NCI-H1436 treated with DMSO at 0.1 percent for 48 hours (cell line): ENCODE results near the gene ZSCAN10.
"Not testable (repeated sequence)": the region's sequence is repeated elsewhere in the genome, so short reads cannot be mapped to it uniquely, and the experiment has no call there.

Source experiments
- DNase-seq: peaks from one replicate; lab custom pipeline; 2025; lab: John Stamatoyannopoulos, UW

ZSCAN10 gene

DNA sequence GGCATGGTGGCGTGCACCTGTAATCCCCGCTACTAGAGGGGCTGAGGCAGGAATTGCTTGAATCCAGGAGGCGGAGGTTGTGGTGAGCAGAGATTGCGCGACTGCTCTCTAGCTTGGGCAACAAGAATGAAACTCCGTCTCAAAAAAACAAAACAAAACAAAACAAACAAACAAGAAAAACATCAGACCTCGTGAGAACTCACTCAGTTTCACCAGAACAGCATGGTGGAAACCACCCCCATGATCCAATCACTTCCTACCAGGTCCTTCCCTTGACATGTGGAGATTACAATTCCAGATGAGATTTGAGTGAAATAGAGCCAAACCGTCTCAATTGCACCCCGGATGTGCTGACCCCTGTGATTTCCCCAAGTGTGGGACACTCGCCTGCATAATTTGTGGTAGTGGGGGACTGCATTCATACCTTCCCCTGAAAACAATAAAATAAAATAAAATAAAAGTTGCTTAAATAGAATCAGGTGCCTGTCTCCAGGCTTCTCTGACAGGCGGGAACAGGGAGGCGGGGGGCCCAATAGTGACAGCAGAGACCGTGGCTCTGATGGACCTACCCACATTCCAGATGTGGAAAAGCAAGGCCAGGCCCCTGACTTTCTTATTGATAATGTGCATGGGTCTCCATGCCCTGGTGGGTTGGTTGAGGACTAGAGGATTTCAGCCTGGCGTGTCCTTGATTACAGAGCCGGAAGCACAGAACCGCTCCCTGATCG is 13.1 kb downstream of the ZSCAN10 start:
- DNase-seq = no peak

DNA sequence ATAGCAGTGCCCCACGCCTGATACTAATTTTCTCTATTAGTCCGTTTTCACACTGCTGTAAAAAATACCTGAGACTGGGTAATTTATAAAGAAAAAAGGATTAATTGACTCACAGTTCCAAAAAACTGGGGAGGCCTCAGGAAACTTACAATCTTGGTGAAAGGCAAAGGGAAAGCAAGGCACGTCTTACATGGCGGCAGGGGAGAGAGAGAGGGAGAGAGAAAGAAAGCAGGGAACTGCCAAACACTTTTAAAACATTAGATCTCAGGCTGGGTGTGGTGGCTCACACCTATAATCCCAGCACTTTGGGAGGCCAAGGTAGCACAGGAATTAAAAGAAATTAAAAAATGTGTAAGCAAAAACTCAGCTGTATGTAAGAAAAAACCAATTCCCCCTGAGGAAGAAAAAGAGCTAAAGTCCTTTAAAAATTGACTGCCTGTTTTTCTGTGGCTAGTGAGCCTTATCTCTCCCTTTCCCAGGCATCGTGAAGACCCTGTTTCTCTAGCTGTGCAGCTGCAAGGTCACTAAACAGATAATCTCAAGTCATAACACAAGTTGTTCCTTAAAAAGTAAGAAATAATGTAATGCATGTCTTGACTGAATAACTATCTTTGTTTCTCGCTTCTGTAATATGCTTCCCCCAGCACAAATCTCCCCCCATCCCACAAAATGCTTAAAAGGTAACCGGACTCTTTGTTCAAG is 14.0 kb downstream of the ZSCAN10 start:
- DNase-seq = no peak

DNA sequence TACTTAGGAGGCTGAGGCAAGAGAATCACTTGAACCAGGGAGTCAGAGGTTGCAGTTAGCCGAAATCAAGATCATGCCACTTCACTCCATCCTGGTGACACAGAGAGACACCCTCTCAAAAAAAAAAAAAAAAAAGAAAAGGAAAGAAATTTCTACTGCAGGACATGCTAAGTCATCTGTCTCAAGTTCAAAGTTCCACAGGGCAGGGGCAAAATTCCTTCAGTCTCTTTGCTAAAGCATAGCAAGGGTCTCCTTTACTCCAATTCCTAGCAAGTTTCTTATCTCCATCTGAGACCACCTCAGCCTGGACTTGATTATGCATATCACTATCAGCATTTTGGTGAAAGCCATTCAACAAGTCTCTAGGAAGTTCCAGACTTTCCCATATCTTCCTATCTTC is 14.6 kb downstream of the ZSCAN10 start:
- no peak for DNase-seq

DNA sequence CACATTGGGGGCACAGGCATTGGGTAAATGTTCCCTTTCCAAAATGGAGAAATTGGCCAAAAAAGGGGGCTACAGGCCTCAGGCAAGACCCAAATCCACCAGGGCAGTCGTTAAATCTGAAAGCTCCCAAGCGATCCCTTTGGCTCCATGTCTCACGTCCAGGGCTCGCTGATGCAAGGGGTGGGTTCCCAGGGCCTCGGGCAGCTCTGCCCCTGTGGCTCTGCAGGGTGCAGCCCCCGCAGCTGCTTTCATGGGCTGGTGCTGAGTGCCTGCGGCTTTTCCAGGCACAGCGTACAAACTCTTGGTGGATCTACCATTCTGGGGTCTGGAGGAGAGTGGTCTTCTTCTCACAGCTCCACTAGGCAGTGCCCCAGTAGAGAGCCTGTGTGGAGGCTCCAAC is 15.7 kb downstream of the ZSCAN10 start:
- DNase-seq = not testable (repeated sequence)

DNA sequence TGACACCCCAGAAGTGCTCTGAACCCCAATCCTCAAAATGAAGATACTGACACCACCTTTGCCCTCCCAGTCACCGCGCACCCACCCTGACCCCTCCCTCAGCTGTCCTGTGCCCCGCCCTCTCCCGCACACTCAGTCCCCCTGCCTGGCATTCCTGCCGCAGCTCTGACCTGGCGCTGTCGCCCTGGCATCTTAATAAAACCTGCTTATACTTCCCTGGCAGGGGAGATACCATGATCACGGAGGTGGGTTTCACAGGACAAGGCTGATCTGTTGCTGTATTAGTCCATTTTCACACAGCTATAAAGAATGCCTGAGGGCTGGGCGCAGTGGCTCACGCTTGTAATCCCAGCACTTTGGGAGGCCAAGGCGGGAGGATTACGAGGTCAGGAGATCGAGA is 17.1 kb downstream of the ZSCAN10 start:
- not testable (repeated sequence) for DNase-seq

DNA sequence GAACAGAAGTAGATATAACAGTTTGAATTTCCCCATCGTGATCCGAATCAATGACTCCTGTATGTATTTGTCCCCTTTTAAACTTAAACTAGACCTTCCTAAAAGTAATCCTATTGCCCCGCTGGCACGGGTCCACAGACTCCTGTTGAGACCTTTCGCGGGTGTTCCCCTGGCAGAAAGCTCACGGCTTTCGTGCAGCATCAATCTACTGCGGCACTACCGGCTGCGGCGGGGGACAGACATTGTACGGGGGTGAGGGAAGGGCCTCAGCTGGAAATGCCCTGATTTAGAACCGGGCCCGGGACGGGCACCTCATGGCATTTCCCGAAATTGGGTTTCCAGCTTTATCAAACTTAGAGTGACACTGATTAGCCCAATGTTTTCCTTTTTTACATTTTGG is 19.1 kb downstream of the ZSCAN10 start:
- no peak for DNase-seq

DNA sequence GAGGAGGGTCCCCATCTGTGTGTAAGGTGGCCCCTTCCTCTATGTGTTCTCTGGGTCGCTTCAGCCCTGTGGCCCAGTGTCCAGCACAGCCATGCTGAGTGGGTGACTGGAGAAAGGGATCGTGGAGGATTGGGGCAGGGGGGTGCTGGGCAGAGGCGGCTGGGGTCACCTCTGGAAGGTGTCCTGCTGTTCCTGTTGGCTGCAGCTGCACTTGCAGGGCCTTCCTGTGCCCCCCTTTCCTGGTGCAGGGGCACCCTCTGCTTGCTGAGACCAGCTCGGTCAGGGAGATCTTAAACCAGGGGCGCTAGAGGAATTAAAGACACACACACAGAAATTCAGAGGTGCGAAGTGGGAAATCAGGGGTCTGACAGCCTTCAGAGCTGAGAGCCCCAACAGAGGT is 22.5 kb downstream of the ZSCAN10 start:
- DNase-seq = no peak

DNA sequence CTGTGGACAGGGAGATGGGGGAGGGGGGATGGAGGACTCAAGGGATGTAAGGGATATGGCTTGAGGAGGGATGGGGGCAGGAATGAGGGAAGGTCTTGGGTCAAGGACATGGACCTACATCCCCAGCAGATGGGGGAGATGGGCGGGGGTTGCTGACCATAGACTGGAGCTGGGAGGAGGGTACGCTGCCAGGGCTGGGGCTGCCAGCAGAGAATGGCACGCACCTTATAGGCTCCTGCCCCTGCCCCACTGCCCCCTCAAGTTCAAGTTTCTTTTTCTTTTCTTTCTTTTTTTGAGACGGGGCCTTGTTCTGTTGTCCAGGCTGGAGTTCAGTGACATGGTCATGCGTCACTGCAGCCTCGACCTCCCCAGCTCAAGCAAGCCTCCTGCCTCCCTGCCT is 23.1 kb downstream of the ZSCAN10 start:
- not testable (repeated sequence) for DNase-seq

DNA sequence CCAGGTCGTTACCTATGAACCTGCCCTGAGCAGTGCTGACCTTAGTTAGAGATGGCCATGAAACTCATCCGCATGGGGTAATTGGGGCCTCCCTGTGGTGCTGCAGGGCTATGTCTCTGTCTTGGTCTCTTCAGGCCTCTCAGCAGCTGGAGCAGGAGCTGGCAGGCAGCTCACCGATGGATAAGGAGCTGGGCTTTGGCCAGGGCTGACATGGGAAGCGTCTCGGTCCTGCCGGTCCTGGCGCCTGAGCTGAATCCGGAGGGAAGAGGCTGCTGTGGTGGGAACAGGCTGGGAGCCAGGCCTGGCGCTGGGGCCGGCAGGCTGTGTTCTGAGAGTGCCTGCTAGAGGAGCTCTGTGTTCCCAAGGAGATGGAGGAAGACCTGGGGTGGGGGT is 23.6 kb downstream of the ZSCAN10 start:
- DNase-seq = no peak

DNA sequence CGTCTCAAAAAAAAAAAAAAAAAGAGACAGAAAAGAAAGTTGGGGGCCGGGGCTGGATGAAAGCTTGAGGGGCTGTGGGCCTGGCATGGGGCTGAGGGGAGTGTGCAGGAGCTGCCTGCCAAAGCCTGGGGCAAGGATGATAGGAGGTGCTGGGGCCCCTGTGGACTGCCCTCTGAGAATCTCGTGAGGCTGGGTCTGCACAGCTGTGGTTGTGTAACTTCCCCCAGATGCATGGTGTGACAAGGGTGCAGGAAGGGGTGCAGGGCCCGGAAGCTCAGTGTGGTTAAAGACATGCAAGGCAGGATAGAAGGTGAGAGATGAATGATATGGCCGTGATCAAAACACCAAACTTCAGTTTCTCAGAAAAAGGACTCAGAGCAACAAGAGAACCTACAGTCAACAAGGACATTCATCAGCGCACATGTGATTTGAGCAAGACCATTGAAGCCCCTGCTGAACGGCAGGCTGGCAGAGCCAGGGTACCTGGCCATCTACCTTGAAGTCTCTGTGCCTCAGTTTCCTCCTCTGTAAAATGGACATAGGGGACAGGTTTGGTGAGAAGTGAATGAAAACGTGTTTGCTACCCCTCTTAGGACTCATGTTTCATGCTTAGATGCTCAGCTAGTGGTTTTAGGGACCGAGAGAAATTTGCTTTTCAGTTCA is 24.1 kb downstream of the ZSCAN10 start:
- no peak for DNase-seq

DNA sequence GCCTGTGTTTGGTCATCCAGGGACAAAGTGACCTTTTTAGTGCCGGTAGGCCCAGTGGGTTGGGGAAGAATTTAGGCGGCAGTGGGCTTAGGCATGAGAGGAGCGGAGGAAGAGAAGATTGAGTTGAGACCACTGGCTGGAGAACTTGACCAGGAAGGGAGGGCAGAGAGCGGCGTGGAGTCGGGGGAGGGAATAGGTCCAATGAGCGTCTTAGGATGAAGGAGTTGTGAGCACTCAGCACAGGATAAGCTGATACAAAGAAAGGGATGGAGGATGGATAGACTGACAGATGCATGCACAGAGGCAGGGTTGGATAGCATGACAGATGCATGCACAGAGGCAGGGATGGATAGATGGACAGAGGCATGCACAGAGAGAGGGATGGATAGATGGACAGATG is 25.6 kb downstream of the ZSCAN10 start:
- DNase-seq = no peak

DNA sequence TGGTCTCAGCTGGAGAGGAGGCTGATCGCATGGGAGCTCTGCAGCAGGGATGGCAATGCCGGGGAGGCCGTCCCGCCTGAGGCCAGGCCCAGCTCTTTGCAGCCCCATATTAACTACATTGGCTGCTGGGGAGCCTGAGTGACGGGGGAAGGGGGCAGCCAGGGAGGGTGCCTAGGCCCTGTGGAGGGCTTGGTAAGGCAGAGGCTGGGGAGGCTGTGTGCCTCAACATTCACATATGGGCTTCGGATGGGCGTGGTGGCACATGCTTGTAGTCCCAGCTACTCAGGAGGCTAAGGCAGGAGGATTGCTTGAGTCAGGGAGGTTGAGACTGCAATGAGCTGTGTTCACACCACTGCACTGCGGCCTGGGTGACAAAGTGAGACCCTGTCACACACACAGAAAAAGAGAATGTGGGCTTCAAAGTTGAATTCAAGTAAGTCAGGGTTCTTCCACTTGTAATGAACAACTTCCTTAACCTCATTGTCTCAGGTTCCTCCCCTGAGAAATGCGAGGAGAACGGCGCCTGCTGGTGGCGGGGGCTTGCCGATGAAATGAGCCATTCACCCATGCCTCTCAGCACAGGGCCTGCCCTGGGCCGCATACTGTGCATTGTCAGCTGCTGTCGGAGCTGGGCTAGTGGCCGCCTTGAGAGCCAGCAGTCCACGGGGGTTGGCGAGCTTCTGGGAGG is 26.4 kb downstream of the ZSCAN10 start:
- not testable (repeated sequence) for DNase-seq

DNA sequence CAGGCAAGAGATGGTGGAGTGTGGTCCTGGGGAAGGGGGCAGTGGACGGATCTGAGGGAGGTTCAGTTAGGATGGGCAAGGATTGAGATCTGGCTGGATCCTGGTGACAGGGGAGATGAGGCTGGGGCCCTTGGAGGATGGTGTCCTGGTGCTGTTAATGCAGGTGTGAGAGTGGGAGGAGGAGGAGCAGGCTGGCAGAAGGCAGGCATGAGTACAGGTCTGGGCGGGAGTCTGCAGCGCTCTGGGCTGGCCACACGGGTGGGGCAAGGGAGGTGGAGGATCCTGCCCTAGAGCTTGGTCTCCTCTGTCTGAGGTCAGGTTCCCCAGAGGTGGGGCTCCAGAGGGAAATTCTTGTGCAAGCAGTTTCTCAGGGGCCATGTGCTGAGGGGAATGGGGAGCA is 26.9 kb downstream of the ZSCAN10 start:
- DNase-seq = not testable (repeated sequence)

DNA sequence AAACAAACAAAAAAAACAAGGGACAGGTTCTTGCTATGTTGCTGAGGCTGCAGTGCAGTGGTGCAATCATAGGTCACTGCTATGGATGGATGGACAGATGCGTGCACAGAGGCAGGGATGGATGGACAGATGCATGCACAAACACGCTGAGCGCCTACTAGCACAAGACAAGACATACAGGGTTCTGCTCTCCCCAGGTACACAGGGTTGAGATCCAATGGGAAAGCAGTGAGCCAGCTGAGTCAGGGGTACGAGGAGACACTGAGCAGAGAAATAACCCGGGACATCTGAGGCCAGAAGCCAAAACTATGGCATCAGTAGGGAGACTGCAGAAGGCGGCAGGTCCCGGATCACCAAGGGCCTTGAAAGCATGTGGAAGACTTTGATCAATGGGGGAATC is 27.4 kb downstream of the ZSCAN10 start:
- no peak for DNase-seq

DNA sequence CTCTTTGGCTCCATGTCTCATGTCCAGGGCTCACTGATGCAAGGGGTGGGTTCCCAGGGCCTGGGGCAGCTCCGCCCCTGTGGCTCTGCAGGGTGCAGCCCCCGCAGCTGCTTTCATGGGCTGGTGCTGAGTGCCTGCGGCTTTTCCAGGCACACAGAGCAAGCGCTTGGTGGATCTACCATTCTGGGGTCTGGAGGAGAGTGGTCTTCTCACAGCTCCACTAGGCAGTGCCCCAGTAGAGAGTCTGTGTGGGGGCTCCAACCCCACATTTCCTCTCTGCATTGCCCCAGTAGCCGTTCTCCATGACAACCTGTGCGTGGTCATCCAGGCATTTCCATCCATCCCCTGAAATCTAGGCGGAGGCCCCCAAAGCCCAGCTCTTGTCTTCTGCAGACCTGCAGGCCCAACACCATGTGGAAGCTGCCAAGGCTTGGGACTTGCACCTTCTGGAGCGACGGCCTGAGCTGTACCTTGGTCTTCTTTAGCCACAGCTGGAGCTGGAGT is 28.4 kb downstream of the ZSCAN10 start:
- no peak for DNase-seq

DNA sequence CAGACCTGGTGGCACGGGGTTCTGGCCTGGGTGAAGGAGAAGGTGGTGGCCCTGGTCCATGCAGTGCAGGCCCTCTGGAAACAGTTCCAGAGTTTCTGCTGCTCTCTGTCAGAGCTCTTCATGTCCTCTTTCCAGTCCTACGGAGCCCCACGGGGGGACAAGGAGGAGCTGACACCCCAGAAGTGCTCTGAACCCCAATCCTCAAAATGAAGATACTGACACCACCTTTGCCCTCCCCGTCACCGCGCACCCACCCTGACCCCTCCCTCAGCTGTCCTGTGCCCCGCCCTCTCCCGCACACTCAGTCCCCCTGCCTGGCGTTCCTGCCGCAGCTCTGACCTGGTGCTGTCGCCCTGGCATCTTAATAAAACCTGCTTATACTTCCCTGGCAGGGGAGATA is 29.9 kb downstream of the ZSCAN10 start:
- not testable (repeated sequence) for DNase-seq

DNA sequence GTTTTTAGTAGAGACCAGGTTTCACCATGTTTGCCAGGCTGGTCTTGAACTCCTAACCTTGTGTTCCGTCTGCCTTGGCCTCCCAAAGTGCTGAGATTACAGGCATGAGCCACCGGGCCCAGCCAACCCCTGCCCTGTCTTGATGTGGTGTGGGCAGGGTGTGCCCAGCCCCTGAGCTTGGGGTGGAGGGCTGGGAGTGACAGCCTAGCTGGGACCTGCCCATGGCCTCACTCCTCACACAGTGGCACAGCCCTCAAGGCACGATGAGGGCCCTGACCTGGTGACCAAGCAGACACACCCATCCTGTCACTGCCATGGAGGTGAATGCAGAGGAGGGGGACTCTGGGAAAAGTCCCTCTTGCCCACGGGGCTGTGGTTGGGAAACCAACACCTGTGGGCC is 30.6 kb downstream of the ZSCAN10 start:
- DNase-seq = no peak

DNA sequence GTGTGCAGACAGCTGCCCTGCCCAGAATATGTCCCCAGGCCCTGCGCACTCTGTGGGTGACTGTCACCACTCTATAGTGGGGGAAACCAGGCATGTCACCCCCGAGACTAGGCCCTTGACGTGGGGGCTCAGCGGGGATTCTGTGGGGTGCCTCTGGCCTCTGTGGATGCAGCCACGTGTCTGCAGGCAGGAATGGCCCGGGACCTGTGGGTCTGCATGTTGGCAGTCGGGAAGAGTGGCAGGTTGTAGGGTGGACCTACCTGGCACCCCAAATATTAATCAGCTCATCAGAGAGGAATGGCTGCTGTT is 32.7 kb downstream of the ZSCAN10 start:
- DNase-seq = no peak

DNA sequence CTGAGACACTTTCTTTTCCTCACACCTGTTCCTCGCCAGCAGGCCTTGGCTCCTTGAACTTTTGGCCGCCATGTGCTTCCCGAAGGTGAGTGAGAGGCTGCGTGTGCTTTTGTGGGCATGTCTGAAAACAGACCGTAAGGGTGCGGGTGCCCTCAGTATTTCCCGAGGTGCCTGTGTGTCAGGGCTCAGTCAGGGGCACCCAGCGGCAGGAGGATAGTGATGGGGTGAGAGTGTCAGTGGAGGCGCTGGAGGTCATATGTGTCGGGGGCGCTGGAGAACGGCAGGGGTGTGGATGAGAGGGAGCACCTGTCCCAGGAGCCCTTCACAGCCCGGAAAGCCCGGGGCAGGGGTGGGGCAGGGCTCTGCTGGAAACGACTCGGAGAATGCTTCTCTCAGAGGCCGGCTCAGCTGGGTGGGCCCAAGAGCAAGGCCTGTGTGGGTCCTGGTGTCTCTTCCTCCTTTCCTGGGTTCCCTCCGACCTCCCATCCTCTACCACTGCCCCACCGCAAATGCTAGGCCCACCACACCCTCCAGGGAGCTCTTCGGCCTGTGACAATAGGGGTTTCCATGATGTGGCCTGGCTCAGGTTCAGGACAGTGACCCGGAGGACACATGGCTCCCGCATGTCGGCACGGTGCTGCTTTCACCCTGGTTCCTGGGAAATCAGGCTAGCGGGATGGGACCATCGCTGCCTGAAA is 33.2 kb downstream of the ZSCAN10 start:
- DNase-seq = no peak

DNA sequence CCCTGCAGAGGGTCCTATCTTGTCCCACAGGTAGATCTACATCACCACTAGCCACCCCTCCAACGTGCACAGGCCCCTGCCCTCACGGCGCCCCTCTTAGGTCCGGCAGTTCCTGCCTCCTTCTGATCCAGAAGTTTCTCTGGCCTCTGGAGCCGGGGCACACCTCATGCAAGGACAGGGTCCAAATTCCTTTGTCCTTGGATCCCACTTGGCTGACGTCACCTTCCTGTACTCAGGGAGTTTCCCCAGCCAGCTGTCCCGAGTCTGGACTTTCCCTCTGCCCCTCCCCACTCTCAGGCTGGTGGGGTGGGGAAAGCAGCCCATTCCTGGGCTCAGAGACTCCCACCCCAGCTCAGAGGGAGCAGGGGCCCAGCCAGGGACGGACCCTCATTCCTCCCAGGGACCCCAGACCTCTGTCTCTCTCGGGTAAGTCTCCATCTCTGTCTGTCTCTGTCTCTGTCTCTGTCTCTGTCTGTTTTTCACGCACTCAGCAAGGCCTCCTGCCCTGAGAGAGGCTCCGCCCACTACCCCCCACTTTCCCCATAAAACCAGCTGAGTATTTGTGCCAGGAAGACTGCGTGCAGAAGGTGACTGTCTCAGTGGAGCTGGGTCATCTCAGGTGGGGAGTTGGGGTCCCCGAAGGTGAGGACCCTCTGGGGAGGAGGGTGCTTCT is 33.9 kb downstream of the ZSCAN10 start, which contains the start of gene IL32:
Gene IL32 (plus strand): TSS at position 572 of the 673 bp plus-strand sequence. CDS start 172 bp downstream, outside the sequence.
- no peak for DNase-seq
